ENCODE results near the gene YY1AP1. TPM values are rescaled to one million over a fixed set of nuclear protein-coding genes. Genes with fewer than 3 reads are reported as not detected.
A peak's percentile ranks its signal among the peaks of the same experiment; 100 is the strongest.
"Not testable (repeated sequence)": the region's sequence is repeated elsewhere in the genome, so short reads cannot be mapped to it uniquely, and the experiment has no call there.

YY1AP1 gene
- total and polyA plus RNA-seq, 2 experiments from 2014 or later: 27.6 to 43.2 TPM

- H3K79me2 ChIP-seq: peaks cover 94% of the 10 kb centered on the region
Measured at GRCh38 chr1:155695608-155696007, 7.0 kb upstream of the YY1AP1 start.

GRCh38 chr1:155695072-155695471, 6.5 kb upstream of the YY1AP1 start:
- Histone ChIP-seq H3K9me2 (replicated peaks; ENCODE audit: insufficient read depth) (no peaks in the 10 kb centered on the region), H3K9me3 (ENCODE audit: low read depth) (no peaks in the 10 kb centered on the region), H3K27ac (no peak overlapping the region), H3K79me2 (peaks cover 96% of the 10 kb centered on the region), H3K4me1 (ENCODE audit: insufficient read depth) (peaks cover 11% of the 10 kb centered on the region), H3K36me3 (replicated peaks; ENCODE audit: insufficient read depth, low read depth) (no peaks in the 10 kb centered on the region), H3K27me3 (no peaks in the 10 kb centered on the region), H3K4me3 (no peak overlapping the region), H3K4me2 (no peak overlapping the region), H4K20me1 (ENCODE audit: insufficient read depth, poor library complexity, severe bottlenecking) (no peaks in the 10 kb centered on the region), H2AFZ (no peak overlapping the region)
- WGBS (ENCODE audit: low lambda C conversion rate, missing lambda C conversion rate): 85% methylated on average over 4 of the region's 4 CpGs
- DNase-seq (ENCODE audit: low spot score): no peak
- no peak for TF ChIP-seq CTCF (IDR thresholded peaks at IDR 0.05; ENCODE audit: poor library complexity)
- no peak for TF ChIP-seq EZH2 (IDR thresholded peaks at IDR 0.05; ENCODE audit: borderline replicate concordance)
- no peak for TF ChIP-seq EZH2phosphoT487 (IDR thresholded peaks at IDR 0.05; ENCODE audit: low read depth, severe bottlenecking, unreplicated experiment)

More at GRCh38 chr1:155695608-155696007, 7.0 kb upstream of the YY1AP1 start:
- no peak for DNase-seq (ENCODE audit: low spot score)
- no peaks in the 10 kb centered on the region for H3K9me3 ChIP-seq (ENCODE audit: low read depth)
- H3K4me3 ChIP-seq: no peak overlapping the region
- no peak overlapping the region for H3K4me2 ChIP-seq
- TF ChIP-seq CTCF (IDR thresholded peaks at IDR 0.05; ENCODE audit: poor library complexity) (no peak), EZH2 (IDR thresholded peaks at IDR 0.05; ENCODE audit: borderline replicate concordance) (no peak), EZH2phosphoT487 (IDR thresholded peaks at IDR 0.05; ENCODE audit: low read depth, severe bottlenecking, unreplicated experiment) (no peak)
- H3K4me1 ChIP-seq (ENCODE audit: insufficient read depth): peaks cover 11% of the 10 kb centered on the region
- no peak overlapping the region for H2AFZ ChIP-seq
- no peaks in the 10 kb centered on the region for H3K27me3 ChIP-seq
- WGBS (ENCODE audit: low lambda C conversion rate, missing lambda C conversion rate): 95% methylated on average over 3 of the region's 3 CpGs
- H3K27ac ChIP-seq: no peak overlapping the region
- H3K9me2 ChIP-seq (replicated peaks; ENCODE audit: insufficient read depth): no peaks in the 10 kb centered on the region
- no peaks in the 10 kb centered on the region for H4K20me1 ChIP-seq (ENCODE audit: insufficient read depth, poor library complexity, severe bottlenecking)
- no peaks in the 10 kb centered on the region for H3K36me3 ChIP-seq (replicated peaks; ENCODE audit: insufficient read depth, low read depth)

GRCh38 chr1:155694167-155694566, 5.6 kb upstream of the YY1AP1 start:
- no peak overlapping the region for H3K4me2 ChIP-seq
- H3K4me1 ChIP-seq (ENCODE audit: insufficient read depth): peaks cover 7% of the 10 kb centered on the region
- no peak overlapping the region for H2AFZ ChIP-seq
- no peaks in the 10 kb centered on the region for H3K36me3 ChIP-seq (replicated peaks; ENCODE audit: insufficient read depth, low read depth)
- peaks cover 96% of the 10 kb centered on the region for H3K79me2 ChIP-seq
- DNase-seq (ENCODE audit: low spot score): no peak
- H3K4me3 ChIP-seq: no peak overlapping the region
- TF ChIP-seq EZH2phosphoT487 (IDR thresholded peaks at IDR 0.05; ENCODE audit: low read depth, severe bottlenecking, unreplicated experiment): no peak
- no peaks in the 10 kb centered on the region for H4K20me1 ChIP-seq (ENCODE audit: insufficient read depth, poor library complexity, severe bottlenecking)
- no peaks in the 10 kb centered on the region for H3K9me2 ChIP-seq (replicated peaks; ENCODE audit: insufficient read depth)
- WGBS (ENCODE audit: low lambda C conversion rate, missing lambda C conversion rate): 87% methylated on average over 7 of the region's 7 CpGs
- H3K27me3 ChIP-seq: no peaks in the 10 kb centered on the region
- no peaks in the 10 kb centered on the region for H3K9me3 ChIP-seq (ENCODE audit: low read depth)
- H3K27ac ChIP-seq: no peak overlapping the region

- peaks cover under 1% of the 10 kb centered on the region for H4K20me1 ChIP-seq (ENCODE audit: insufficient read depth, poor library complexity, severe bottlenecking)
Measured at GRCh38 chr1:155691992-155692528, 3.5 kb upstream of the YY1AP1 start.

GRCh38 chr1:155689081-155689607, 570 bp upstream of the YY1AP1 start, which contains the start of gene DAP3:
DAP3 (plus strand) TSS chr1:155689091; CDS start chr1:155709780, 20,689 bp downstream.
- WGBS (ENCODE audit: low lambda C conversion rate, missing lambda C conversion rate): 2% methylated on average over 28 of the region's 28 CpGs
- not testable (repeated sequence) for H3K9me3 ChIP-seq (ENCODE audit: low read depth); H3K27me3 ChIP-seq; DNase-seq (ENCODE audit: low spot score); H3K9me2 ChIP-seq (replicated peaks; ENCODE audit: insufficient read depth); H3K36me3 ChIP-seq (replicated peaks; ENCODE audit: insufficient read depth, low read depth)
- H3K27ac ChIP-seq: peak within 1 kb of the TSS; percentile 98
- H3K79me2 ChIP-seq: peaks cover 84% of the 10 kb centered on the region
- peak within 1 kb of the TSS; percentile 57 for H3K4me3 ChIP-seq
- peaks cover 13% of the 10 kb centered on the region for H3K4me1 ChIP-seq (ENCODE audit: insufficient read depth)
- peak within 1 kb of the TSS; percentile 27 for H2AFZ ChIP-seq
- H4K20me1 ChIP-seq (ENCODE audit: insufficient read depth, poor library complexity, severe bottlenecking): peaks cover 27% of the 10 kb centered on the region
- peak within 1 kb of the TSS; percentile 91 for H3K4me2 ChIP-seq

More at GRCh38 chr1:155691992-155692528, 3.5 kb upstream of the YY1AP1 start:
- WGBS (ENCODE audit: low lambda C conversion rate, missing lambda C conversion rate): 70% methylated on average over 8 of the region's 8 CpGs
- no peak overlapping the region for H3K4me3 ChIP-seq
- no peaks in the 10 kb centered on the region for H3K27me3 ChIP-seq
- H3K36me3 ChIP-seq (replicated peaks; ENCODE audit: insufficient read depth, low read depth): no peaks in the 10 kb centered on the region
- TF ChIP-seq CTCF (IDR thresholded peaks at IDR 0.05; ENCODE audit: poor library complexity) (no peak), EZH2 (IDR thresholded peaks at IDR 0.05; ENCODE audit: borderline replicate concordance) (no peak), EZH2phosphoT487 (IDR thresholded peaks at IDR 0.05; ENCODE audit: low read depth, severe bottlenecking, unreplicated experiment) (no peak)
- no peaks in the 10 kb centered on the region for H3K9me2 ChIP-seq (replicated peaks; ENCODE audit: insufficient read depth)
- no peak for DNase-seq (ENCODE audit: low spot score)
- H3K4me2 ChIP-seq: no peak overlapping the region
- peaks cover 86% of the 10 kb centered on the region for H3K79me2 ChIP-seq
- H3K9me3 ChIP-seq (ENCODE audit: low read depth): no peaks in the 10 kb centered on the region
- H2AFZ ChIP-seq: no peak overlapping the region
- no peak overlapping the region for H3K27ac ChIP-seq
- H3K4me1 ChIP-seq (ENCODE audit: insufficient read depth): no peaks in the 10 kb centered on the region
